K562 (cell line): ENCODE measurements around the gene B2M. TPM values are rescaled to one million over a fixed set of nuclear protein-coding genes. Genes with fewer than 3 reads are reported as not detected.

Experiments used
- CHD1 ChIP-seq: fragments of 200-600 bp; sonication (generic); IDR thresholded peaks from one replicate; pipeline ENCODE4 v1.6.1; 2012; ENCODE audit warnings: mild to moderate bottlenecking, moderate library complexity, low read length, inconsistent platforms
- HLTF ChIP-seq: fragments of 450-650 bp; IDR thresholded peaks from 2 replicates; pipeline ENCODE4 v1.6.1; 2016
- HNRNPLL ChIP-seq: fragments of 200-400 bp; formaldehyde crosslinking; IDR thresholded peaks from 2 replicates; pipeline ENCODE4 v1.6.1; 2017; ENCODE audit warnings: low read length, low read depth, mild to moderate bottlenecking; ENCODE audit not compliant: poor library complexity, severe bottlenecking
- KAT7 ChIP-seq: sonication (generic); formaldehyde crosslinking; IDR thresholded peaks from 2 replicates; pipeline ENCODE4 v1.8.0; 2022; ENCODE audit warnings: missing genetic modification reagents, mild to moderate bottlenecking, borderline replicate concordance
- MEIS2 ChIP-seq: fragments of 450-650 bp; IDR thresholded peaks from 2 replicates; pipeline ENCODE4 v1.6.1; 2014; ENCODE audit warnings: mild to moderate bottlenecking; ENCODE audit not compliant: partially characterized antibody
- PHF20 ChIP-seq: fragments of 450-650 bp; IDR thresholded peaks from 2 replicates; pipeline ENCODE4 v1.6.1; 2018; ENCODE audit not compliant: partially characterized antibody
- RBFOX2 ChIP-seq: fragments of 200-400 bp; formaldehyde crosslinking; IDR thresholded peaks from 2 replicates; pipeline ENCODE4 v1.6.1; 2017; ENCODE audit warnings: low read depth, mild to moderate bottlenecking, low read length, moderate library complexity
- SAFB2 ChIP-seq: fragments of 200-400 bp; formaldehyde crosslinking; IDR thresholded peaks from 2 replicates; pipeline ENCODE4 v1.6.1; 2018; ENCODE audit warnings: borderline replicate concordance, low read length, low read depth, moderate library complexity; ENCODE audit not compliant: severe bottlenecking
- SMARCA4 ChIP-seq: fragments of 450-650 bp; IDR thresholded peaks from 2 replicates; pipeline ENCODE4 v1.6.1; 2016
- SRSF3 ChIP-seq: fragments of 200-400 bp; formaldehyde crosslinking; IDR thresholded peaks from 2 replicates; pipeline ENCODE4 v1.6.1; 2016; ENCODE audit warnings: mild to moderate bottlenecking, low read length, moderate library complexity; ENCODE audit not compliant: insufficient read depth
- ZBTB1 ChIP-seq: sonication (generic); formaldehyde crosslinking; IDR thresholded peaks from 2 replicates; pipeline ENCODE4 v1.8.1; 2023; ENCODE audit warnings: missing genetic modification reagents, low read depth, mild to moderate bottlenecking, borderline replicate concordance
- ZKSCAN8 ChIP-seq: fragments of 200-800 bp; sonication (Bioruptor generic); IDR thresholded peaks from 2 replicates; pipeline ENCODE4 v1.6.1; 2016; ENCODE audit warnings: missing genetic modification characterization, missing compliant biosample characterization
- ZNF140 ChIP-seq: fragments of 250-450 bp; sonication (Bioruptor Pico); IDR thresholded peaks from 2 replicates; pipeline ENCODE4 v1.8.0; 2021; ENCODE audit warnings: moderate library complexity, mild to moderate bottlenecking, inconsistent platforms
- polyA plus RNA-seq, 8 experiments: library from polyadenylated mRNA; depleted of rRNA in 4 of 8; stranded (reverse) in 5 of 8; unstranded in 3 of 8; fragments of >200 nt; fragmentation: Nextera tagmentation in 2 of 8; fragmentation: Illumina TruSeq in 1 of 8; extraction: Ambion mirVana in 2 of 8; extraction: Trizol in 1 of 8; gene quantifications; 2 replicates each; pipeline versions ENCODE4 v1.2.1 to v1.2.3, GENCODE V29; 2011 to 2014; ENCODE audit warnings: inconsistent platforms in 1 of 8, missing spikeins in 1 of 8
- total RNA-seq, 7 experiments: library from RNA; depleted of rRNA in 6 of 7; stranded (reverse); fragments of >200 nt in 6 of 7; fragmentation: Illumina TruSeq in 2 of 7; extraction: Trizol in 2 of 7; gene quantifications; 2 replicates each; pipeline versions ENCODE4 v1.2.1 to v1.2.3, GENCODE V29; 2011 to 2021; ENCODE audit warnings: low replicate concordance in 1 of 7
- TF ChIP-seq, protein P1 (sequence below): fragments of 450-650 bp; IDR thresholded peaks from 2 replicates; pipeline ENCODE4 v1.6.1; 2017; ENCODE audit warnings: antibody characterized with exemption
- TF ChIP-seq, protein P2 (sequence below): sonication (generic); formaldehyde crosslinking; IDR thresholded peaks from 2 replicates; pipeline ENCODE4 v1.9.0; 2022; ENCODE audit warnings: mild to moderate bottlenecking, missing genetic modification reagents
- TF ChIP-seq, protein P3 (sequence below): fragments of 450-650 bp; IDR thresholded peaks from 2 replicates; pipeline ENCODE4 v1.6.1; 2017; ENCODE audit warnings: antibody characterized with exemption, mild to moderate bottlenecking
- TF ChIP-seq, protein P4 (sequence below), 3 experiments: fragments of 200-800 bp in 1 of 3; fragments of 250-450 bp in 1 of 3; fragments of 450-650 bp in 1 of 3; sonication (Bioruptor Pico) in 1 of 3; sonication (Bioruptor generic) in 1 of 3; formaldehyde crosslinking in 1 of 3; IDR thresholded peaks; 2 replicates each; pipeline versions ENCODE4 v1.6.1 to v1.8.0; 2016 to 2022; ENCODE audit warnings: mild to moderate bottlenecking in 2 of 3, missing genetic modification characterization in 2 of 3, missing compliant biosample characterization in 1 of 3, moderate library complexity in 1 of 3

The B2M gene
- total and polyA plus RNA-seq, 9 of the 15 experiments (the other 6 are each of a cell fraction or from before 2014, with no cell fraction given) = 460 to 3,138 (median 1,032) TPM

DNA sequence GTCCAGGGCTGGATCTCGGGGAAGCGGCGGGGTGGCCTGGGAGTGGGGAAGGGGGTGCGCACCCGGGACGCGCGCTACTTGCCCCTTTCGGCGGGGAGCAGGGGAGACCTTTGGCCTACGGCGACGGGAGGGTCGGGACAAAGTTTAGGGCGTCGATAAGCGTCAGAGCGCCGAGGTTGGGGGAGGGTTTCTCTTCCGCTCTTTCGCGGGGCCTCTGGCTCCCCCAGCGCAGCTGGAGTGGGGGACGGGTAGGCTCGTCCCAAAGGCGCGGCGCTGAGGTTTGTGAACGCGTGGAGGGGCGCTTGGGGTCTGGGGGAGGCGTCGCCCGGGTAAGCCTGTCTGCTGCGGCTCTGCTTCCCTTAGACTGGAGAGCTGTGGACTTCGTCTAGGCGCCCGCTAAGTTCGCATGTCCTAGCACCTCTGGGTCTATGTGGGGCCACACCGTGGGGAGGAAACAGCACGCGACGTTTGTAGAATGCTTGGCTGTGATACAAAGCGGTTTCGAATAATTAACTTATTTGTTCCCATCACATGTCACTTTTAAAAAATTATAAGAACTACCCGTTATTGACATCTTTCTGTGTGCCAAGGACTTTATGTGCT is 527 bp downstream of the B2M start (continued):
- TF ChIP-seq, protein P1, sequence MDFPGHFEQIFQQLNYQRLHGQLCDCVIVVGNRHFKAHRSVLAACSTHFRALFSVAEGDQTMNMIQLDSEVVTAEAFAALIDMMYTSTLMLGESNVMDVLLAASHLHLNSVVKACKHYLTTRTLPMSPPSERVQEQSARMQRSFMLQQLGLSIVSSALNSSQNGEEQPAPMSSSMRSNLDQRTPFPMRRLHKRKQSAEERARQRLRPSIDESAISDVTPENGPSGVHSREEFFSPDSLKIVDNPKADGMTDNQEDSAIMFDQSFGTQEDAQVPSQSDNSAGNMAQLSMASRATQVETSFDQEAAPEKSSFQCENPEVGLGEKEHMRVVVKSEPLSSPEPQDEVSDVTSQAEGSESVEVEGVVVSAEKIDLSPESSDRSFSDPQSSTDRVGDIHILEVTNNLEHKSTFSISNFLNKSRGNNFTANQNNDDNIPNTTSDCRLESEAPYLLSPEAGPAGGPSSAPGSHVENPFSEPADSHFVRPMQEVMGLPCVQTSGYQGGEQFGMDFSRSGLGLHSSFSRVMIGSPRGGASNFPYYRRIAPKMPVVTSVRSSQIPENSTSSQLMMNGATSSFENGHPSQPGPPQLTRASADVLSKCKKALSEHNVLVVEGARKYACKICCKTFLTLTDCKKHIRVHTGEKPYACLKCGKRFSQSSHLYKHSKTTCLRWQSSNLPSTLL = no peak
- TF ChIP-seq MEIS2 (peak; percentile 1), HLTF (peak; percentile 73; the same call in 1 of the 2 replicates), HNRNPLL (peak; percentile 54), ZNF140 (CRISPR knock-in tag) (no peak), ZKSCAN8 (CRISPR knock-in tag) (no peak), SMARCA4 (0 out of 2 replicates have a peak, but pooled peaks have one; percentile 12), KAT7 (peak; percentile 96; the same call in 1 of the 2 replicates), SAFB2 (no peak), CHD1 (peak; percentile 47), PHF20 (peak; percentile 54), SRSF3 (0 out of 2 replicates have a peak, but pooled peaks have one; percentile 65), ZBTB1 (CRISPR knock-in tag) (peak; percentile 47; the same call in 1 of the 2 replicates), RBFOX2 (peak; percentile 97)
- TF ChIP-seq, protein P2, sequence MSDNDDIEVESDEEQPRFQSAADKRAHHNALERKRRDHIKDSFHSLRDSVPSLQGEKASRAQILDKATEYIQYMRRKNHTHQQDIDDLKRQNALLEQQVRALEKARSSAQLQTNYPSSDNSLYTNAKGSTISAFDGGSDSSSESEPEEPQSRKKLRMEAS (CRISPR knock-in tag) = peak; percentile 24; the same call in 1 of the 2 replicates
- TF ChIP-seq, protein P3, sequence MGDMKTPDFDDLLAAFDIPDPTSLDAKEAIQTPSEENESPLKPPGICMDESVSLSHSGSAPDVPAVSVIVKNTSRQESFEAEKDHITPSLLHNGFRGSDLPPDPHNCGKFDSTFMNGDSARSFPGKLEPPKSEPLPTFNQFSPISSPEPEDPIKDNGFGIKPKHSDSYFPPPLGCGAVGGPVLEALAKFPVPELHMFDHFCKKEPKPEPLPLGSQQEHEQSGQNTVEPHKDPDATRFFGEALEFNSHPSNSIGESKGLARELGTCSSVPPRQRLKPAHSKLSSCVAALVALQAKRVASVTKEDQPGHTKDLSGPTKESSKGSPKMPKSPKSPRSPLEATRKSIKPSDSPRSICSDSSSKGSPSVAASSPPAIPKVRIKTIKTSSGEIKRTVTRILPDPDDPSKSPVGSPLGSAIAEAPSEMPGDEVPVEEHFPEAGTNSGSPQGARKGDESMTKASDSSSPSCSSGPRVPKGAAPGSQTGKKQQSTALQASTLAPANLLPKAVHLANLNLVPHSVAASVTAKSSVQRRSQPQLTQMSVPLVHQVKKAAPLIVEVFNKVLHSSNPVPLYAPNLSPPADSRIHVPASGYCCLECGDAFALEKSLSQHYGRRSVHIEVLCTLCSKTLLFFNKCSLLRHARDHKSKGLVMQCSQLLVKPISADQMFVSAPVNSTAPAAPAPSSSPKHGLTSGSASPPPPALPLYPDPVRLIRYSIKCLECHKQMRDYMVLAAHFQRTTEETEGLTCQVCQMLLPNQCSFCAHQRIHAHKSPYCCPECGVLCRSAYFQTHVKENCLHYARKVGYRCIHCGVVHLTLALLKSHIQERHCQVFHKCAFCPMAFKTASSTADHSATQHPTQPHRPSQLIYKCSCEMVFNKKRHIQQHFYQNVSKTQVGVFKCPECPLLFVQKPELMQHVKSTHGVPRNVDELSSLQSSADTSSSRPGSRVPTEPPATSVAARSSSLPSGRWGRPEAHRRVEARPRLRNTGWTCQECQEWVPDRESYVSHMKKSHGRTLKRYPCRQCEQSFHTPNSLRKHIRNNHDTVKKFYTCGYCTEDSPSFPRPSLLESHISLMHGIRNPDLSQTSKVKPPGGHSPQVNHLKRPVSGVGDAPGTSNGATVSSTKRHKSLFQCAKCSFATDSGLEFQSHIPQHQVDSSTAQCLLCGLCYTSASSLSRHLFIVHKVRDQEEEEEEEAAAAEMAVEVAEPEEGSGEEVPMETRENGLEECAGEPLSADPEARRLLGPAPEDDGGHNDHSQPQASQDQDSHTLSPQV = peak; percentile 68; the same call in 1 of the 2 replicates
- TF ChIP-seq, protein P4, sequence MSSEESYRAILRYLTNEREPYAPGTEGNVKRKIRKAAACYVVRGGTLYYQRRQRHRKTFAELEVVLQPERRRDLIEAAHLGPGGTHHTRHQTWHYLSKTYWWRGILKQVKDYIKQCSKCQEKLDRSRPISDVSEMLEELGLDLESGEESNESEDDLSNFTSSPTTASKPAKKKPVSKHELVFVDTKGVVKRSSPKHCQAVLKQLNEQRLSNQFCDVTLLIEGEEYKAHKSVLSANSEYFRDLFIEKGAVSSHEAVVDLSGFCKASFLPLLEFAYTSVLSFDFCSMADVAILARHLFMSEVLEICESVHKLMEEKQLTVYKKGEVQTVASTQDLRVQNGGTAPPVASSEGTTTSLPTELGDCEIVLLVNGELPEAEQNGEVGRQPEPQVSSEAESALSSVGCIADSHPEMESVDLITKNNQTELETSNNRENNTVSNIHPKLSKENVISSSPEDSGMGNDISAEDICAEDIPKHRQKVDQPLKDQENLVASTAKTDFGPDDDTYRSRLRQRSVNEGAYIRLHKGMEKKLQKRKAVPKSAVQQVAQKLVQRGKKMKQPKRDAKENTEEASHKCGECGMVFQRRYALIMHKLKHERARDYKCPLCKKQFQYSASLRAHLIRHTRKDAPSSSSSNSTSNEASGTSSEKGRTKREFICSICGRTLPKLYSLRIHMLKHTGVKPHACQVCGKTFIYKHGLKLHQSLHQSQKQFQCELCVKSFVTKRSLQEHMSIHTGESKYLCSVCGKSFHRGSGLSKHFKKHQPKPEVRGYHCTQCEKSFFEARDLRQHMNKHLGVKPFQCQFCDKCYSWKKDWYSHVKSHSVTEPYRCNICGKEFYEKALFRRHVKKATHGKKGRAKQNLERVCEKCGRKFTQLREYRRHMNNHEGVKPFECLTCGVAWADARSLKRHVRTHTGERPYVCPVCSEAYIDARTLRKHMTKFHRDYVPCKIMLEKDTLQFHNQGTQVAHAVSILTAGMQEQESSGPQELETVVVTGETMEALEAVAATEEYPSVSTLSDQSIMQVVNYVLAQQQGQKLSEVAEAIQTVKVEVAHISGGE (CRISPR knock-in tag; IDR thresholded peaks at IDR 0.05) = no peak
